ENCODE data around the gene TWNK. TPM values are rescaled to one million over a fixed set of nuclear protein-coding genes. Genes with fewer than 3 reads are reported as not detected.
A peak's percentile ranks its signal among the peaks of the same experiment; 100 is the strongest.

The TWNK gene
- total and polyA plus RNA-seq, 10 of the 15 experiments (the other 5 are each of a cell fraction or from before 2014, with no cell fraction given) = 13.6 to 32.8 (median 18.0) TPM

DNA sequence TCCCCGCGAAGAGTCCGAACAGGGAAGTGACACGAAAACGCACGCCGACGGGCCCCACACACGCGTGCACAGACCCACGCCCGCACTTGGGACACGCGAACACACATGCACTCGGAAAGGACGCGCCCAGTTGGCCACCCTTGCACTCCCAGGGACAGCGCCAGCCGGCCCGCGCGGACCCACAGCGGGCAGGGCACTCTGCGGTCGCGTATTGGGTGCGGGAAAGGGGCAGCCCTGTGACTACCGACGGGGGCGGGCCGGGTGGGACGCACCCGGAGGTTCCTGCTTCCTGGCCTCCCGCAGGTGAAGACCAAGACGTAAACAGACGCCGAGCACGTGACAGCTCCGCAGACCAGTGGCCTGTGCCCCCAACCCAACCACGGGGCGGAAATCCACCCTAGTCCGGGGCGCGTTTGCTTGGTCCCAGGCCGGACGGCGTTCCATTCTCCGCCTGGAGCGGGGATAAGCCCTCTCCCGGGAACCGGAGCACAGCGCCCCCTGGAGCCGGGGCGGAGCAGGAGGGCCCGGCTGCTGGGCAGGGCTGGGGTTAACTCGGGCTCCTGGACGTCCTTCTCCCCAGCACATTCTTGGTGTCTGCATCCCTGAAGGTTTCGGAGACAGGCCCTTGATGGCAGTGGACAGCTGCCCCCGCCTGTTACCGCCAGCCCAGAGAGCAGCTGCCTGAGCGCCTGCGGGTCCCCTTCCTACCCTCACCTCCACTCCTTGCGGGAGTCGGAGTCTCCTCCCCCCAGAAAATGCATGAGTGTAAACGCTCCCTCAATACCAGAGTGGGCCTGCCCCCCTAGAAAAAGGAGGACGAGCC lies 10.2 kb downstream of the TWNK start (continued):
- TF ChIP-seq TCF7 (IDR thresholded peaks at IDR 0.05; ENCODE audit: borderline replicate concordance) = no peak
- TF ChIP-seq ZNF207 (IDR thresholded peaks at IDR 0.05; ENCODE audit: borderline replicate concordance) = no peak
- TF ChIP-seq, protein P1, sequence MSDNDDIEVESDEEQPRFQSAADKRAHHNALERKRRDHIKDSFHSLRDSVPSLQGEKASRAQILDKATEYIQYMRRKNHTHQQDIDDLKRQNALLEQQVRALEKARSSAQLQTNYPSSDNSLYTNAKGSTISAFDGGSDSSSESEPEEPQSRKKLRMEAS (IDR thresholded peaks at IDR 0.05; ENCODE audit: low read depth, low read length) = peak; percentile 79
- TF ChIP-seq, protein P2, sequence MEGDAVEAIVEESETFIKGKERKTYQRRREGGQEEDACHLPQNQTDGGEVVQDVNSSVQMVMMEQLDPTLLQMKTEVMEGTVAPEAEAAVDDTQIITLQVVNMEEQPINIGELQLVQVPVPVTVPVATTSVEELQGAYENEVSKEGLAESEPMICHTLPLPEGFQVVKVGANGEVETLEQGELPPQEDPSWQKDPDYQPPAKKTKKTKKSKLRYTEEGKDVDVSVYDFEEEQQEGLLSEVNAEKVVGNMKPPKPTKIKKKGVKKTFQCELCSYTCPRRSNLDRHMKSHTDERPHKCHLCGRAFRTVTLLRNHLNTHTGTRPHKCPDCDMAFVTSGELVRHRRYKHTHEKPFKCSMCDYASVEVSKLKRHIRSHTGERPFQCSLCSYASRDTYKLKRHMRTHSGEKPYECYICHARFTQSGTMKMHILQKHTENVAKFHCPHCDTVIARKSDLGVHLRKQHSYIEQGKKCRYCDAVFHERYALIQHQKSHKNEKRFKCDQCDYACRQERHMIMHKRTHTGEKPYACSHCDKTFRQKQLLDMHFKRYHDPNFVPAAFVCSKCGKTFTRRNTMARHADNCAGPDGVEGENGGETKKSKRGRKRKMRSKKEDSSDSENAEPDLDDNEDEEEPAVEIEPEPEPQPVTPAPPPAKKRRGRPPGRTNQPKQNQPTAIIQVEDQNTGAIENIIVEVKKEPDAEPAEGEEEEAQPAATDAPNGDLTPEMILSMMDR (IDR thresholded peaks at IDR 0.05 in 2 of 3, conservative IDR thresholded peaks at IDR 0.05 in 1 of 3; ENCODE audit: control insufficient read depth in 2 of 3, extremely low read depth in 1 of 3, insufficient read depth in 1 of 3, low read depth in 3 of 3, low read length in 3 of 3) = peak; percentile 88 to 95 (median 91)
- TF ChIP-seq, protein P3, sequence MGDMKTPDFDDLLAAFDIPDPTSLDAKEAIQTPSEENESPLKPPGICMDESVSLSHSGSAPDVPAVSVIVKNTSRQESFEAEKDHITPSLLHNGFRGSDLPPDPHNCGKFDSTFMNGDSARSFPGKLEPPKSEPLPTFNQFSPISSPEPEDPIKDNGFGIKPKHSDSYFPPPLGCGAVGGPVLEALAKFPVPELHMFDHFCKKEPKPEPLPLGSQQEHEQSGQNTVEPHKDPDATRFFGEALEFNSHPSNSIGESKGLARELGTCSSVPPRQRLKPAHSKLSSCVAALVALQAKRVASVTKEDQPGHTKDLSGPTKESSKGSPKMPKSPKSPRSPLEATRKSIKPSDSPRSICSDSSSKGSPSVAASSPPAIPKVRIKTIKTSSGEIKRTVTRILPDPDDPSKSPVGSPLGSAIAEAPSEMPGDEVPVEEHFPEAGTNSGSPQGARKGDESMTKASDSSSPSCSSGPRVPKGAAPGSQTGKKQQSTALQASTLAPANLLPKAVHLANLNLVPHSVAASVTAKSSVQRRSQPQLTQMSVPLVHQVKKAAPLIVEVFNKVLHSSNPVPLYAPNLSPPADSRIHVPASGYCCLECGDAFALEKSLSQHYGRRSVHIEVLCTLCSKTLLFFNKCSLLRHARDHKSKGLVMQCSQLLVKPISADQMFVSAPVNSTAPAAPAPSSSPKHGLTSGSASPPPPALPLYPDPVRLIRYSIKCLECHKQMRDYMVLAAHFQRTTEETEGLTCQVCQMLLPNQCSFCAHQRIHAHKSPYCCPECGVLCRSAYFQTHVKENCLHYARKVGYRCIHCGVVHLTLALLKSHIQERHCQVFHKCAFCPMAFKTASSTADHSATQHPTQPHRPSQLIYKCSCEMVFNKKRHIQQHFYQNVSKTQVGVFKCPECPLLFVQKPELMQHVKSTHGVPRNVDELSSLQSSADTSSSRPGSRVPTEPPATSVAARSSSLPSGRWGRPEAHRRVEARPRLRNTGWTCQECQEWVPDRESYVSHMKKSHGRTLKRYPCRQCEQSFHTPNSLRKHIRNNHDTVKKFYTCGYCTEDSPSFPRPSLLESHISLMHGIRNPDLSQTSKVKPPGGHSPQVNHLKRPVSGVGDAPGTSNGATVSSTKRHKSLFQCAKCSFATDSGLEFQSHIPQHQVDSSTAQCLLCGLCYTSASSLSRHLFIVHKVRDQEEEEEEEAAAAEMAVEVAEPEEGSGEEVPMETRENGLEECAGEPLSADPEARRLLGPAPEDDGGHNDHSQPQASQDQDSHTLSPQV (IDR thresholded peaks at IDR 0.05) = no peak
- no peak for TF ChIP-seq MEF2A (IDR thresholded peaks at IDR 0.05; ENCODE audit: insufficient read depth, low read depth, low read length)
- TF ChIP-seq, protein P4, sequence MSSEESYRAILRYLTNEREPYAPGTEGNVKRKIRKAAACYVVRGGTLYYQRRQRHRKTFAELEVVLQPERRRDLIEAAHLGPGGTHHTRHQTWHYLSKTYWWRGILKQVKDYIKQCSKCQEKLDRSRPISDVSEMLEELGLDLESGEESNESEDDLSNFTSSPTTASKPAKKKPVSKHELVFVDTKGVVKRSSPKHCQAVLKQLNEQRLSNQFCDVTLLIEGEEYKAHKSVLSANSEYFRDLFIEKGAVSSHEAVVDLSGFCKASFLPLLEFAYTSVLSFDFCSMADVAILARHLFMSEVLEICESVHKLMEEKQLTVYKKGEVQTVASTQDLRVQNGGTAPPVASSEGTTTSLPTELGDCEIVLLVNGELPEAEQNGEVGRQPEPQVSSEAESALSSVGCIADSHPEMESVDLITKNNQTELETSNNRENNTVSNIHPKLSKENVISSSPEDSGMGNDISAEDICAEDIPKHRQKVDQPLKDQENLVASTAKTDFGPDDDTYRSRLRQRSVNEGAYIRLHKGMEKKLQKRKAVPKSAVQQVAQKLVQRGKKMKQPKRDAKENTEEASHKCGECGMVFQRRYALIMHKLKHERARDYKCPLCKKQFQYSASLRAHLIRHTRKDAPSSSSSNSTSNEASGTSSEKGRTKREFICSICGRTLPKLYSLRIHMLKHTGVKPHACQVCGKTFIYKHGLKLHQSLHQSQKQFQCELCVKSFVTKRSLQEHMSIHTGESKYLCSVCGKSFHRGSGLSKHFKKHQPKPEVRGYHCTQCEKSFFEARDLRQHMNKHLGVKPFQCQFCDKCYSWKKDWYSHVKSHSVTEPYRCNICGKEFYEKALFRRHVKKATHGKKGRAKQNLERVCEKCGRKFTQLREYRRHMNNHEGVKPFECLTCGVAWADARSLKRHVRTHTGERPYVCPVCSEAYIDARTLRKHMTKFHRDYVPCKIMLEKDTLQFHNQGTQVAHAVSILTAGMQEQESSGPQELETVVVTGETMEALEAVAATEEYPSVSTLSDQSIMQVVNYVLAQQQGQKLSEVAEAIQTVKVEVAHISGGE (CRISPR knock-in tag; IDR thresholded peaks at IDR 0.05) = no peak
- TF ChIP-seq NFYB (IDR thresholded peaks at IDR 0.05; ENCODE audit: insufficient read depth, low read depth, low read length) = no peak
- peak; percentile 84 to 95 for TF ChIP-seq BHLHE40 (IDR thresholded peaks at IDR 0.05; ENCODE audit: borderline replicate concordance in 1 of 2, low read depth in 2 of 2, low read length in 1 of 2)
- TF ChIP-seq, protein P5, sequence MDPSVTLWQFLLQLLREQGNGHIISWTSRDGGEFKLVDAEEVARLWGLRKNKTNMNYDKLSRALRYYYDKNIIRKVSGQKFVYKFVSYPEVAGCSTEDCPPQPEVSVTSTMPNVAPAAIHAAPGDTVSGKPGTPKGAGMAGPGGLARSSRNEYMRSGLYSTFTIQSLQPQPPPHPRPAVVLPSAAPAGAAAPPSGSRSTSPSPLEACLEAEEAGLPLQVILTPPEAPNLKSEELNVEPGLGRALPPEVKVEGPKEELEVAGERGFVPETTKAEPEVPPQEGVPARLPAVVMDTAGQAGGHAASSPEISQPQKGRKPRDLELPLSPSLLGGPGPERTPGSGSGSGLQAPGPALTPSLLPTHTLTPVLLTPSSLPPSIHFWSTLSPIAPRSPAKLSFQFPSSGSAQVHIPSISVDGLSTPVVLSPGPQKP (IDR thresholded peaks at IDR 0.05; ENCODE audit: low read depth, low read length) = no peak
- TF ChIP-seq ETV6 (conservative IDR thresholded peaks at IDR 0.05 in 1 of 2, IDR thresholded peaks at IDR 0.05 in 1 of 2; ENCODE audit: borderline replicate concordance in 1 of 2, low read depth in 1 of 2) = no peak
- TF ChIP-seq CREB1 (IDR thresholded peaks at IDR 0.05; ENCODE audit: low read depth) = no peak
- no peak for TF ChIP-seq ZNF384 (IDR thresholded peaks at IDR 0.05; ENCODE audit: borderline replicate concordance, low read depth, low read length)
- TF ChIP-seq POLR2A (IDR thresholded peaks at IDR 0.05; ENCODE audit: low read depth, low read length) = peak; percentile 31; the same call in 1 of the 2 replicates
- TF ChIP-seq SUZ12 (IDR thresholded peaks at IDR 0.05; ENCODE audit: unreplicated experiment) = no peak
- no peak for TF ChIP-seq MTA2 (IDR thresholded peaks at IDR 0.05; ENCODE audit: low read depth)
- TF ChIP-seq FOXK2 (IDR thresholded peaks at IDR 0.05) = peak; percentile 74
